Neural crest cell (in vitro differentiated cells): ENCODE measurements around the gene NANS. TPM values are rescaled to one million over a fixed set of nuclear protein-coding genes. Genes with fewer than 3 reads are reported as not detected.

ENCODE experiments used
- DNase-seq: peaks from one replicate; pipeline ENCODE4 v3.0.0; 2021; ENCODE audit warnings: low read depth, mixed read lengths, low spot score
- H3K27ac Mint-ChIP-seq: one replicate; pipeline ENCODE4 v1.8.0; 2021; ENCODE audit warnings: mild to moderate bottlenecking, mixed read lengths; ENCODE audit not compliant: unreplicated experiment
- H3K27me3 Mint-ChIP-seq: 2 replicates; pipeline ENCODE4 v1.8.0; 2021; ENCODE audit warnings: low read depth, mild to moderate bottlenecking, mixed read lengths
- H3K36me3 Mint-ChIP-seq: 2 replicates; pipeline ENCODE4 v1.8.0; 2021; ENCODE audit warnings: low read depth, mild to moderate bottlenecking, mixed read lengths
- H3K4me1 Mint-ChIP-seq: 2 replicates; pipeline ENCODE4 v1.8.0; 2021; ENCODE audit warnings: mixed read lengths
- H3K4me3 Mint-ChIP-seq: one replicate; pipeline ENCODE4 v1.8.0; 2021; ENCODE audit warnings: mild to moderate bottlenecking, mixed read lengths
- H3K9me3 Mint-ChIP-seq: 2 replicates; pipeline ENCODE4 v1.8.0; 2021; ENCODE audit warnings: mixed read lengths
- total RNA-seq: library from RNA; stranded (reverse); gene quantifications from 2 replicates; pipeline ENCODE4 v1.2.1, GENCODE V29; 2021
- TF ChIP-seq, protein P1 (sequence below): fragments of 200-600 bp; sonication (generic); conservative IDR thresholded peaks from 2 replicates; pipeline ENCODE4 v1.5.0; 2021; ENCODE audit warnings: antibody characterized with exemption, mild to moderate bottlenecking

The NANS gene
- total RNA-seq, 1 donor from 2014 or later, result 39.6 TPM

GRCh38 chr9:98101416-98101815 is 44.9 kb downstream of the NANS start:
- no peak for DNase-seq
- no peak overlapping the region for H3K4me3 Mint-ChIP-seq
- H3K4me1 Mint-ChIP-seq, result peaks cover 6% of the 10 kb centered on the region
- no peak overlapping the region for H3K27ac Mint-ChIP-seq
- peaks cover 3% of the 10 kb centered on the region for H3K9me3 Mint-ChIP-seq
- TF ChIP-seq, protein P1, sequence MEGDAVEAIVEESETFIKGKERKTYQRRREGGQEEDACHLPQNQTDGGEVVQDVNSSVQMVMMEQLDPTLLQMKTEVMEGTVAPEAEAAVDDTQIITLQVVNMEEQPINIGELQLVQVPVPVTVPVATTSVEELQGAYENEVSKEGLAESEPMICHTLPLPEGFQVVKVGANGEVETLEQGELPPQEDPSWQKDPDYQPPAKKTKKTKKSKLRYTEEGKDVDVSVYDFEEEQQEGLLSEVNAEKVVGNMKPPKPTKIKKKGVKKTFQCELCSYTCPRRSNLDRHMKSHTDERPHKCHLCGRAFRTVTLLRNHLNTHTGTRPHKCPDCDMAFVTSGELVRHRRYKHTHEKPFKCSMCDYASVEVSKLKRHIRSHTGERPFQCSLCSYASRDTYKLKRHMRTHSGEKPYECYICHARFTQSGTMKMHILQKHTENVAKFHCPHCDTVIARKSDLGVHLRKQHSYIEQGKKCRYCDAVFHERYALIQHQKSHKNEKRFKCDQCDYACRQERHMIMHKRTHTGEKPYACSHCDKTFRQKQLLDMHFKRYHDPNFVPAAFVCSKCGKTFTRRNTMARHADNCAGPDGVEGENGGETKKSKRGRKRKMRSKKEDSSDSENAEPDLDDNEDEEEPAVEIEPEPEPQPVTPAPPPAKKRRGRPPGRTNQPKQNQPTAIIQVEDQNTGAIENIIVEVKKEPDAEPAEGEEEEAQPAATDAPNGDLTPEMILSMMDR, result no peak
- peaks cover 4% of the 10 kb centered on the region for H3K36me3 Mint-ChIP-seq
- H3K27me3 Mint-ChIP-seq, result no peaks in the 10 kb centered on the region

- H3K4me1 Mint-ChIP-seq, result peaks cover 6% of the 10 kb centered on the region
- DNase-seq, result no peak
- no peaks in the 10 kb centered on the region for H3K27me3 Mint-ChIP-seq
Measured at GRCh38 chr9:98101868-98102273, 45.3 kb downstream of the NANS start.

GRCh38 chr9:98104445-98104881 is 47.9 kb downstream of the NANS start:
- no peak for DNase-seq
- TF ChIP-seq, protein P1, result no peak
- H3K27ac Mint-ChIP-seq, result no peak overlapping the region
- H3K9me3 Mint-ChIP-seq, result peaks cover 5% of the 10 kb centered on the region
- H3K4me3 Mint-ChIP-seq, result no peak overlapping the region
- peaks cover 7% of the 10 kb centered on the region for H3K36me3 Mint-ChIP-seq
- H3K4me1 Mint-ChIP-seq, result peaks cover 11% of the 10 kb centered on the region
- H3K27me3 Mint-ChIP-seq, result no peaks in the 10 kb centered on the region

More at GRCh38 chr9:98101868-98102273, 45.3 kb downstream of the NANS start:
- Mint-ChIP-seq H3K36me3 (peaks cover 6% of the 10 kb centered on the region), H3K4me3 (no peak overlapping the region), H3K27ac (no peak overlapping the region), H3K9me3 (peaks cover 4% of the 10 kb centered on the region)
- TF ChIP-seq, protein P1, result no peak

DNA sequence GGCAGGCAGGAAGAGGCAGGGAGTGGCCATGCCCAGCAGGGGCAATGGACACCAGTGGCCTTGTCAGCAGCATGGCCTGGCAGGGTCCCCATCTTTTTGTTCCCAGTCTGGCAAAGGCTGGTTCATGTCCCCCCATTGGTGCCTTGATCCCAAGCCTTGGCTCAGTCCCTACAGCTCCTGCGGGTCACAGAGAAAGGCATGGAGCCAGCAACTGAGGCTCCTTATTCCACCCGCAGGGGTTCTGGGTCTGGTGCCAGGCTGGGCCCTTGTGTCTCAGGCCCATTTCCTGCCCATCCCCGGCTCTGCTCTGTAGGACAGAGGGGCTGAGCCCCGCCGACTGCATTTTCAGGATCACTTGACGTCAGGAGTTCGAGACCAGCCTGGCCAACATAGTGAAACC is 48.5 kb downstream of the NANS start:
- TF ChIP-seq, protein P1, result no peak
- Mint-ChIP-seq H3K4me1 (peaks cover 16% of the 10 kb centered on the region), H3K27ac (no peak overlapping the region), H3K9me3 (peaks cover 5% of the 10 kb centered on the region), H3K4me3 (no peak overlapping the region), H3K36me3 (peaks cover 7% of the 10 kb centered on the region), H3K27me3 (no peaks in the 10 kb centered on the region)
- no peak for DNase-seq

DNA sequence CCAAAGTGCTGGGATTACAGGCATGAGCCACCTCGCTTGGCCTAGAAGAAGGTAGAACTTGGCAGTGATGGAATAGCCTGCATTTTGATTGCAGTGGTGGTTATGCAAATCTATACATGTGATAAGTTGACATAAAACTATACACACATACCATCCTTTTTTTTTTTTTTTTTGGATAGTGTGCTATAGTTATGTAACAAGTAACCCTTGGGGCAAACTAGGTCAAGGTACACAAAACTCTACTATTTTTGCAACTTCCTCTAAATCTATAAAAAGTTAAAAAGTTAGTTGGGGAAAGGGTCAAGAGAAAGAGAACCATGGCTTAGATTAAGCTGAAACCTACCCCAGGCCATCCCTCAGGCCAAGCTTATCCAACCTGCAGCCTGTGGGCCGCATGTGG is 51.4 kb downstream of the NANS start:
- Mint-ChIP-seq H3K9me3 (peaks cover 5% of the 10 kb centered on the region), H3K4me1 (peaks cover 10% of the 10 kb centered on the region), H3K36me3 (peaks cover 7% of the 10 kb centered on the region), H3K27me3 (no peaks in the 10 kb centered on the region), H3K27ac (no peak overlapping the region), H3K4me3 (no peak overlapping the region)
- no peak for DNase-seq
- TF ChIP-seq, protein P1, result no peak
